ENCODE data around the gene RBM14.

- TF ChIP-seq POLR2A (IDR thresholded peaks at IDR 0.05) (no peak), POLR2AphosphoS5 (IDR thresholded peaks at IDR 0.05) (no peak), CTCF (IDR thresholded peaks at IDR 0.05) (no peak)
These were observed 25.3 kb upstream of the RBM14 start for GRCh38 chr11:66591175-66591574.
